H1 (cell line): Measurements from ENCODE around the gene ASTN2. TPM values are rescaled to one million over a fixed set of nuclear protein-coding genes. Genes with fewer than 3 reads are reported as not detected.

ENCODE experiments used
- BCL11A ChIP-seq, 2 experiments: IDR thresholded peaks; one replicate each; pipeline ENCODE4 v1.6.1; 2011; ENCODE audit warnings: low read depth in 2 of 2, low read length in 2 of 2, mild to moderate bottlenecking in 2 of 2
- CHD7 ChIP-seq: fragments of 300-600 bp; sonication (generic); IDR thresholded peaks from 2 replicates; pipeline ENCODE4 v1.7.1; 2012; ENCODE audit warnings: low read length, moderate library complexity, mild to moderate bottlenecking, inconsistent platforms; ENCODE audit not compliant: insufficient replicate concordance
- EGR1 ChIP-seq: IDR thresholded peaks from 2 replicates; pipeline ENCODE4 v1.6.1; 2011; ENCODE audit warnings: low read depth, low read length, borderline replicate concordance
- NRF1 ChIP-seq: IDR thresholded peaks from 2 replicates; pipeline ENCODE4 v1.6.1; 2011; ENCODE audit warnings: mild to moderate bottlenecking, low read depth, low read length, improper control_type of control experiment
- POLR2A ChIP-seq, 2 experiments: IDR thresholded peaks; 1 replicate in 1 of 2; 2 replicates in 1 of 2; pipeline ENCODE4 v1.6.1; 2011; ENCODE audit warnings: low read depth in 2 of 2, low read length in 2 of 2, mild to moderate bottlenecking in 2 of 2; ENCODE audit errors: control extremely low read depth in 1 of 2
- RXRA ChIP-seq: IDR thresholded peaks from 2 replicates; pipeline ENCODE4 v1.6.1; 2011; ENCODE audit warnings: low read depth, mild to moderate bottlenecking, low read length, moderate library complexity; ENCODE audit not compliant: insufficient read depth
- TAF7 ChIP-seq: optimal IDR thresholded peaks from 2 replicates; pipeline ENCODE3; 2011; ENCODE audit warnings: low read depth, mild to moderate bottlenecking, inconsistent platforms, low read length, moderate library complexity, borderline replicate concordance
- polyA plus RNA-seq, 7 experiments: library from polyadenylated mRNA; depleted of rRNA in 3 of 7; stranded (reverse) in 5 of 7; unstranded in 2 of 7; fragments of >200 nt in 5 of 7; fragments of 200-250 nt in 2 of 7; gene quantifications; 1 replicate in 5 of 7; 2 replicates in 1 of 7; 4 replicates in 1 of 7; pipeline versions ENCODE4 v1.2.1 to v1.2.3, GENCODE V29; 2011 to 2013; ENCODE audit warnings: missing spikeins in 2 of 7, mixed read lengths in 2 of 7
- total RNA-seq: library from RNA; stranded (reverse); fragmentation: NEBNext Ultra II Directional; extraction: Animal tissue kit (Norgen Biotek cat#: 25700); gene quantifications from 2 replicates; pipeline ENCODE4 v1.2.1, GENCODE V29; 2021
- TF ChIP-seq, protein P1 (sequence below): IDR thresholded peaks from 2 replicates; pipeline ENCODE4 v1.6.1; 2012; ENCODE audit warnings: low read length, inconsistent platforms

ASTN2 gene
- total and polyA plus RNA-seq, 2 of the 8 experiments (the other 6 are each of a cell fraction or from before 2014, with no cell fraction given): 8.2 to 13.7 TPM

DNA sequence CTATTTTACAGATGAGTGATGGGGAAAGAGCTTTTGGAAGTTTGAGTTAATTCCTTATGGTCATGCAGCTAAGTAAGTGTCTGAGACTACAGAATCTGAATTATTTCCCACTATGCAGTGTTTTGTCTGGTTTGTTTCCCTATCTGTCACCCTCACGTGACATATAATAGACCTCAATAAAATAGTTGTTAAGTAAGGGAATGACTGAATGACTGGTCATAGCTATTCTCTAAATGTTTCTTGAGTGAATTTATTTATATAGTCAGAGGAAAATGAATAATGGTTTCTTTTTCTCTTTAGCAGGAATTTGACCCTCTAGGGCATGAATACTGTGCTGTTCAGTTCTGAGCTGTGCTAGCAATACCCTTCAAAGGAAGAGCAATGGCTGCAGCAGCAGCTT, 717.5 kb downstream of the ASTN2 start (continued):
- TF ChIP-seq CHD7: no peak
- no peak for TF ChIP-seq BCL11A (IDR thresholded peaks at IDR 0.05; ENCODE audit: low read depth in 2 of 2, low read length in 2 of 2)
- no peak for TF ChIP-seq RXRA
- no peak for TF ChIP-seq POLR2A (IDR thresholded peaks at IDR 0.05; ENCODE audit: control extremely low read depth in 1 of 2, low read depth in 2 of 2, low read length in 2 of 2)
- no peak for TF ChIP-seq NRF1
- TF ChIP-seq EGR1: no peak
- TF ChIP-seq TAF7: no peak
- TF ChIP-seq, protein P1, sequence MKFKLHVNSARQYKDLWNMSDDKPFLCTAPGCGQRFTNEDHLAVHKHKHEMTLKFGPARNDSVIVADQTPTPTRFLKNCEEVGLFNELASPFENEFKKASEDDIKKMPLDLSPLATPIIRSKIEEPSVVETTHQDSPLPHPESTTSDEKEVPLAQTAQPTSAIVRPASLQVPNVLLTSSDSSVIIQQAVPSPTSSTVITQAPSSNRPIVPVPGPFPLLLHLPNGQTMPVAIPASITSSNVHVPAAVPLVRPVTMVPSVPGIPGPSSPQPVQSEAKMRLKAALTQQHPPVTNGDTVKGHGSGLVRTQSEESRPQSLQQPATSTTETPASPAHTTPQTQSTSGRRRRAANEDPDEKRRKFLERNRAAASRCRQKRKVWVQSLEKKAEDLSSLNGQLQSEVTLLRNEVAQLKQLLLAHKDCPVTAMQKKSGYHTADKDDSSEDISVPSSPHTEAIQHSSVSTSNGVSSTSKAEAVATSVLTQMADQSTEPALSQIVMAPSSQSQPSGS: no peak
- TF ChIP-seq, all 59 proteins: peak for 0
